Kidney (tissue), 14 donors: ENCODE results near the gene LRRC8E. TPM values are rescaled to one million over a fixed set of nuclear protein-coding genes. Genes with fewer than 3 reads are reported as not detected.

Experiments used
- DNase-seq, 5 donors: peaks; one replicate each; pipeline ENCODE4 v3.0.0-alpha.2; 2013 to 2020
- FAIRE-seq: peaks from 2 replicates; lab custom pipeline; 2012; peaks lifted over from hg19 to GRCh38; lab: Jason Lieb, UNC
- H3K27ac ChIP-seq, 2 donors: one replicate each; pipeline ENCODE4 v1.7.0; 2013; ENCODE audit warnings: low read depth in 2 of 2, low read length in 2 of 2, inconsistent platforms in 1 of 2
- H3K27me3 ChIP-seq: one replicate; pipeline ENCODE4 v1.7.1; 2013; ENCODE audit warnings: low read length, inconsistent platforms; ENCODE audit not compliant: control insufficient read depth, insufficient read depth
- H3K36me3 ChIP-seq, 3 donors: one replicate each; pipeline versions ENCODE4 v1.7.0 to v1.7.1; 2013; ENCODE audit warnings: low read length in 3 of 3, control low read depth in 1 of 3, inconsistent platforms in 1 of 3; ENCODE audit not compliant: insufficient read depth in 3 of 3, control insufficient read depth in 2 of 3
- H3K4me1 ChIP-seq, 3 donors: one replicate each; pipeline versions ENCODE4 v1.7.0 to v1.7.1; 2013; ENCODE audit warnings: low read length in 3 of 3, inconsistent platforms in 1 of 3, low read depth in 1 of 3; ENCODE audit not compliant: control insufficient read depth in 2 of 3, insufficient read depth in 2 of 3
- H3K4me3 ChIP-seq, 3 donors: one replicate each; pipeline versions ENCODE4 v1.7.0 to v1.8.1; 2013; ENCODE audit warnings: low read length in 3 of 3, control low read depth in 1 of 3, inconsistent platforms in 1 of 3
- H3K9ac ChIP-seq, 3 donors: one replicate each; pipeline versions ENCODE4 v1.7.0 to v1.7.1; 2013; ENCODE audit warnings: low read length in 3 of 3, control low read depth in 1 of 3, inconsistent platforms in 1 of 3
- H3K9me3 ChIP-seq, 3 donors: one replicate each; pipeline versions ENCODE4 v1.7.0 to v1.7.1; 2013; ENCODE audit warnings: low read length in 3 of 3, control low read depth in 1 of 3, inconsistent platforms in 1 of 3; ENCODE audit not compliant: control insufficient read depth in 2 of 3, insufficient read depth in 1 of 3
- CTCF ChIP-seq: IDR thresholded peaks from 3 replicates; pipeline ENCODE4 v1.5.1; 2012; ENCODE audit warnings: mild to moderate bottlenecking, moderate library complexity, borderline replicate concordance; ENCODE audit not compliant: insufficient read depth; ENCODE audit errors: extremely low read depth
- intact Hi-C: fragments of 100-400 bp; cut with DNase I; formaldehyde crosslinking; loops from one replicate; pipeline ENCODE4 v1.11.1; 2022
- polyA plus RNA-seq: library from polyadenylated mRNA; stranded (reverse); fragments of 350-450 nt; fragmentation: Illumina TruSeq; extraction: RNeasy Lipid Tissue Mini Kit (QIAGEN cat#74804); gene quantifications from one replicate; pipeline ENCODE4 v1.2.3, GENCODE V29; 2014; ENCODE audit warnings: low read depth, low replicate concordance; ENCODE audit not compliant: insufficient read depth
- total RNA-seq: library from RNA; stranded (reverse); fragmentation: NEBNext Ultra II Directional; extraction: Animal tissue kit (Norgen Biotek cat#: 25700); gene quantifications from one replicate; pipeline ENCODE4 v1.2.1, GENCODE V29; 2021
- donor health status: control.
- donor health status: control.
- donor health status: control.
- donor health status: control.
- donor health status: control.
- donor health status: DM: yes; HTN: yes; CAD: no.
- donor health status: Normal renal cell carcinoma (clear cell type).

LRRC8E gene
- total and polyA plus RNA-seq, 2 donors from 2014 or later: 2.2 to 9.1 TPM

GRCh38 chr19:7874897-7875273 is 13.4 kb upstream of the LRRC8E start:
- Histone ChIP-seq H3K27me3 (no peaks in the 10 kb centered on the region), H3K36me3 (no peaks in the 10 kb centered on the region), H3K9ac (no peak overlapping the region), H3K4me1 (peaks cover 0 to 5% (median 0%) of the 10 kb centered on the region in 3 donors), H3K27ac (no peak overlapping the region), H3K4me3 (peak overlapping the region; percentile 23 to 62 (median 50)), H3K9me3 (no peaks in the 10 kb centered on the region)
- intact Hi-C loops: no loop called here
- no peak for TF ChIP-seq CTCF
- DNase-seq (peak in 1 of 5 donors; percentile 69), FAIRE-seq (no peak)

DNA sequence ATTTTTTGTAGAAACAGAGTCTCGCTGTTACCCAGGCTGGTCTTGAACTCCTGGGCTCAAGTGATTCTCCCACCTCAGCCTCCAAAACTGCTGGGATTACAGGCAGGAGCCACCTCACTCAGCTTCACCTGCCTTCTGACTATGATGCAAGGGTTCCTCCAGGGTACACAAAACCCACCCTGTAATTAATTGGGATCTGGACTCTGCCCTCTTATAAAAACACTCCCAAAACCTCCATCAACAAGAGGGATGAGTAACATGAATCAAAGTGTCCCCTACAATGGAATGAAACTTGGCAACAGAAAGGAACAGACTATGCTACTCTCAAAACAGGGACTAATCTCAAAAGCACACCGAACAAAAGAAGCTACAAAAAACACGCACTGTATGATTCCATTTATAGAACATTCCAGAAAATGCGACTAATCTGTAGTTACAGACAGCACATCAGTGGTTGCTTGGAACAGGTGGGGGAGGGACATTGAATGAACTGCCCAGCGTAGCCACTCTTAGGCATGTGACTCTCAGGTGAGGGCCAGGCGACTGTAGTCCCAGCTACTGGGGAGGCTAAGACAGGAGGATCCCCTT is 11.0 kb upstream of the LRRC8E start:
- H3K9ac ChIP-seq: no peak overlapping the region
- H3K27ac ChIP-seq: no peak overlapping the region
- DNase-seq (no peak), FAIRE-seq (no peak)
- H3K9me3 ChIP-seq: no peaks in the 10 kb centered on the region
- no peak for TF ChIP-seq CTCF
- no peaks in the 10 kb centered on the region for H3K27me3 ChIP-seq
- no peaks in the 10 kb centered on the region for H3K4me1 ChIP-seq
- H3K4me3 ChIP-seq: no peak overlapping the region
- intact Hi-C loops: no loop called here
- no peaks in the 10 kb centered on the region for H3K36me3 ChIP-seq

GRCh38 chr19:7879111-7879807 is 9.1 kb upstream of the LRRC8E start:
- Histone ChIP-seq H3K36me3 (no peaks in the 10 kb centered on the region), H3K9me3 (no peaks in the 10 kb centered on the region), H3K4me3 (no peak overlapping the region), H3K27ac (no peak overlapping the region), H3K4me1 (no peaks in the 10 kb centered on the region), H3K9ac (no peak overlapping the region), H3K27me3 (no peaks in the 10 kb centered on the region)
- no peak for TF ChIP-seq CTCF
- intact Hi-C loops: no loop called here
- DNase-seq (no peak), FAIRE-seq (no peak)
